ENCODE measurements around the gene SUMO3. TPM values are rescaled to one million over a fixed set of nuclear protein-coding genes. Genes with fewer than 3 reads are reported as not detected.

Gene SUMO3
- total RNA-seq, 1 experiment from 2014 or later, result 81.5 TPM

DNA sequence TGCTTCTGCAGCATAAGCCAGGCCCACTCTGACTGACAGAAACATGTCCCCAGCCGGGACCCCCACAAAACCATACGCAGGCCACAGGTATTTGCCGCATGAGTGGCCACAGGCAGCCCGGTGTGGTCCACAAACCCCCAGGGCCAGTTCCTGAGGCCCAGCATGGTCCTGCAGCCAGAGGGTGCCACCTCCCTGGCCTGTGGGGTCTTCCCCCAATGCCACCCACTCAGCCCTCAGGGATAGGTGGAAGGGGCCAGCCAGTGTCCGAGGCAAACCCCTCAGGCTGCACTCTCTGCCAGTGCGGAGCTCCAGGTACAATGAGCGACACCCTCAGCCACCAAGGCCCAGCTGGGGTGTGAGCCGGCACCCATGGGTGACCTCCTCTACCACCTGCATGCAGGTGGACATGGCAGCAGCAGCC is 59.7 kb downstream of the SUMO3 start:
- no peak for DNase-seq
- Histone ChIP-seq H3K9me3 (ENCODE audit: insufficient read depth, low read depth) (no peaks in the 10 kb centered on the region), H3K4me3 (no peak overlapping the region), H3K9me2 (ENCODE audit: insufficient read depth) (no peaks in the 10 kb centered on the region), H3K4me1 (replicated peaks; ENCODE audit: insufficient read depth) (peaks cover 8% of the 10 kb centered on the region), H4K20me1 (ENCODE audit: insufficient read depth) (no peaks in the 10 kb centered on the region), H3K36me3 (ENCODE audit: low read depth) (no peaks in the 10 kb centered on the region), H2AFZ (no peak overlapping the region), H3K4me2 (no peak overlapping the region), H3K79me2 (ENCODE audit: low read depth) (no peaks in the 10 kb centered on the region), H3K27me3 (ENCODE audit: insufficient read depth, low read depth) (no peaks in the 10 kb centered on the region), H3F3A (ENCODE audit: insufficient read depth, low read depth) (peaks cover 4% of the 10 kb centered on the region; the same call in 1 of the 2 replicates), H3K27ac (no peak overlapping the region)
- no TSS peak for BruUV-seq (replicated peaks)
- POLR2A ChIA-PET (ENCODE audit: unreplicated experiment), result no interaction called here
- CTCF ChIA-PET, result no interaction called here
- intact Hi-C loops (cut with micrococcal nuclease; ENCODE audit: unreplicated experiment), result no loop called here
- TF ChIP-seq, protein P1, sequence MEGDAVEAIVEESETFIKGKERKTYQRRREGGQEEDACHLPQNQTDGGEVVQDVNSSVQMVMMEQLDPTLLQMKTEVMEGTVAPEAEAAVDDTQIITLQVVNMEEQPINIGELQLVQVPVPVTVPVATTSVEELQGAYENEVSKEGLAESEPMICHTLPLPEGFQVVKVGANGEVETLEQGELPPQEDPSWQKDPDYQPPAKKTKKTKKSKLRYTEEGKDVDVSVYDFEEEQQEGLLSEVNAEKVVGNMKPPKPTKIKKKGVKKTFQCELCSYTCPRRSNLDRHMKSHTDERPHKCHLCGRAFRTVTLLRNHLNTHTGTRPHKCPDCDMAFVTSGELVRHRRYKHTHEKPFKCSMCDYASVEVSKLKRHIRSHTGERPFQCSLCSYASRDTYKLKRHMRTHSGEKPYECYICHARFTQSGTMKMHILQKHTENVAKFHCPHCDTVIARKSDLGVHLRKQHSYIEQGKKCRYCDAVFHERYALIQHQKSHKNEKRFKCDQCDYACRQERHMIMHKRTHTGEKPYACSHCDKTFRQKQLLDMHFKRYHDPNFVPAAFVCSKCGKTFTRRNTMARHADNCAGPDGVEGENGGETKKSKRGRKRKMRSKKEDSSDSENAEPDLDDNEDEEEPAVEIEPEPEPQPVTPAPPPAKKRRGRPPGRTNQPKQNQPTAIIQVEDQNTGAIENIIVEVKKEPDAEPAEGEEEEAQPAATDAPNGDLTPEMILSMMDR (conservative IDR thresholded peaks at IDR 0.05), result no peak
- no peak for TF ChIP-seq EZH2 (IDR thresholded peaks at IDR 0.05; ENCODE audit: low read depth)

DNA sequence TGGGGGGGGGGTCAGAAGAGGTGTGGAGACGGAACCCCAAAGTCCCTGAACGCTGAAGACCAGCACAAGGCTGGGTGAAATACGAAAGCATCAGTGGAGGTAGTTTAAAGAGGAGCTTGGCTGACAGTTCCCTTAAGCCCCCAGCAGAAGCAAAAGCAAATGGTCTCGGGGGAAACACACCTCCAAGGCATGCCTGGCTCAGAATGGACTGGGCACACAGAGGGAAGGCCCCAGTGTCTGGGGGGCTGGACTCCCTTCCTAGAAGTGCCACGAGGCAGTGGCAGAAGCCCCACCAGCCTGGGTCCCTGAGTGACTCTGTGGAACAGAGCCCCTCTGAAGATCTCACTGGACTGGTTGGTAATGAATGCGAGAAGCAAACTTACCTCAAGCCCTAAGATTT is 60.1 kb downstream of the SUMO3 start:
- ChIA-PET CTCF (interaction anchor here (0.6 kb wide), 1 partner anchor 14 kb away, joined by 11 read pairs; no protein-coding TSS in a partner anchor), POLR2A (ENCODE audit: unreplicated experiment) (no interaction called here)
- Histone ChIP-seq H3K27ac (no peak overlapping the region), H3F3A (ENCODE audit: insufficient read depth, low read depth) (peaks cover 6% of the 10 kb centered on the region; the same call in 1 of the 2 replicates), H3K27me3 (ENCODE audit: insufficient read depth, low read depth) (no peaks in the 10 kb centered on the region), H3K36me3 (ENCODE audit: low read depth) (no peaks in the 10 kb centered on the region), H3K4me1 (replicated peaks; ENCODE audit: insufficient read depth) (peaks cover 12% of the 10 kb centered on the region), H2AFZ (no peak overlapping the region), H3K9me2 (ENCODE audit: insufficient read depth) (no peaks in the 10 kb centered on the region), H3K9me3 (ENCODE audit: insufficient read depth, low read depth) (no peaks in the 10 kb centered on the region), H3K79me2 (ENCODE audit: low read depth) (no peaks in the 10 kb centered on the region), H3K4me2 (no peak overlapping the region), H4K20me1 (ENCODE audit: insufficient read depth) (no peaks in the 10 kb centered on the region), H3K4me3 (no peak overlapping the region)
- no peak for DNase-seq
- BruUV-seq (replicated peaks), result no TSS peak
- no peak for TF ChIP-seq EZH2 (IDR thresholded peaks at IDR 0.05; ENCODE audit: low read depth)
- TF ChIP-seq, protein P1 (conservative IDR thresholded peaks at IDR 0.05), result no peak
- intact Hi-C loops (cut with micrococcal nuclease; ENCODE audit: unreplicated experiment), result no loop called here

DNA sequence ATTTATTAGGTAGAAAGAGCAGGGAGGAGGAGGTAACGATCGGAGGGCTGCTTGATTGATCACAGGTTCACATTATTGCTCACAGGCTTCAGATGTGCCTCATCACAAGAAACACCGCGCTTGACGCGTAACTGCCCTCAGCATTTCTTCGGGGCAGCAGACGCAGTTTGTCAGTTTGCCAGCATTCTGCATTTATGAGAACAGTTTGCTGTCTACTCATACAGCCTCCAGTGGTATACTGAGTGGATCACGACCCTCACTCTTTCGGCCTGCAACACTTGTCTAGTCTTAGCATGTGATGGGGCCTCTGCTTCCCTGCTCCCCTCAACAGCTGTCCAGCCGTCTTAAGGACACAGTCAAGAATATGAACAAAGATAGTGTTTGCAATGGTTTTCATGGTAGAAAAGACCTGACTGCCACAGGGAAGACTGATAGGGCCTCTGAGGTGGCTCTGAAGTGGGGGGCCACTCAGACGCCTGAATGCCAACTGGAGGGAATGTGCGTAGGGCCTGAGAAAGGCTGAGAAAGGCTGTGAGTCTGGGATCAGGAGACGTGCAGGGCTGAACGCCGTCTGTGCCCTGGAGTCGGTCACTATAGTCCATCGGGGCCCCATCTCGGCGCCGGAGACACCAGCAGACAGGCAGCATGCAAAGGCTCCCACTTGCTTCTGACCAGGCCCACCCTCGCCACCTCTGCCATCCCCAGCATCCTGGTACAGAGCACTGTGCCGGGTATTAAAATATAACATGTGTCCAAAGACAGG is 61.3 kb downstream of the SUMO3 start:
- TF ChIP-seq EZH2 (IDR thresholded peaks at IDR 0.05; ENCODE audit: low read depth), result no peak
- TF ChIP-seq, protein P1 (conservative IDR thresholded peaks at IDR 0.05), result no peak

More for the DNA sequence above, 61.3 kb downstream of the SUMO3 start:
- Histone ChIP-seq H3K27ac (no peak overlapping the region), H3K9me2 (ENCODE audit: insufficient read depth) (no peaks in the 10 kb centered on the region), H3K79me2 (ENCODE audit: low read depth) (no peaks in the 10 kb centered on the region), H3K4me1 (replicated peaks; ENCODE audit: insufficient read depth) (peaks cover 19% of the 10 kb centered on the region), H3F3A (ENCODE audit: insufficient read depth, low read depth) (peaks cover 10% of the 10 kb centered on the region; the same call in 1 of the 2 replicates), H2AFZ (no peak overlapping the region), H4K20me1 (ENCODE audit: insufficient read depth) (no peaks in the 10 kb centered on the region), H3K9me3 (ENCODE audit: insufficient read depth, low read depth) (no peaks in the 10 kb centered on the region), H3K27me3 (ENCODE audit: insufficient read depth, low read depth) (no peaks in the 10 kb centered on the region), H3K4me3 (no peak overlapping the region), H3K36me3 (ENCODE audit: low read depth) (no peaks in the 10 kb centered on the region), H3K4me2 (no peak overlapping the region)
- POLR2A ChIA-PET (ENCODE audit: unreplicated experiment), result no interaction called here
- CTCF ChIA-PET, result no interaction called here
- no TSS peak for BruUV-seq (replicated peaks)
- intact Hi-C loops (cut with micrococcal nuclease; ENCODE audit: unreplicated experiment), result no loop called here
- no peak for DNase-seq

Other genes starting within 250 kb of the SUMO3 start
- not detected in 2 replicates for gene KRTAP10-4, start 244.3 kb downstream of the SUMO3 start, total RNA-seq (2021)
- not detected in 2 replicates for gene KRTAP10-5, start 237.5 kb downstream of the SUMO3 start, total RNA-seq (2021)
- not detected in 2 replicates for gene KRTAP10-6, start 225.6 kb downstream of the SUMO3 start, total RNA-seq (2021)
- gene KRTAP10-7, start 217.5 kb downstream of the SUMO3 start, total RNA-seq (2021), result not detected in 2 replicates
- gene KRTAP10-8, start 206.0 kb downstream of the SUMO3 start, total RNA-seq (2021), result not detected in 2 replicates
- gene KRTAP10-9, start 191.0 kb downstream of the SUMO3 start, total RNA-seq (2021), result not detected in 2 replicates
- gene KRTAP10-10, start 180.7 kb downstream of the SUMO3 start, total RNA-seq (2021), result not detected in 2 replicates
- not detected in 2 replicates for gene KRTAP10-11, start 171.6 kb downstream of the SUMO3 start, total RNA-seq (2021)
- gene KRTAP12-4, start 163.4 kb downstream of the SUMO3 start, total RNA-seq (2021), result not detected in 2 replicates
- not detected in 2 replicates for gene KRTAP12-3, start 160.1 kb downstream of the SUMO3 start, total RNA-seq (2021)
- gene KRTAP12-2, start 151.1 kb downstream of the SUMO3 start, total RNA-seq (2021), result not detected in 2 replicates
- not detected in 2 replicates for gene KRTAP12-1, start 135.9 kb downstream of the SUMO3 start, total RNA-seq (2021)
- gene KRTAP10-12, start 120.9 kb downstream of the SUMO3 start, total RNA-seq (2021), result not detected in 2 replicates
- gene TSPEAR, start 106.5 kb downstream of the SUMO3 start, total RNA-seq (2021), result not detected in 2 replicates
- 51.9 and 52.7 TPM in 2 replicates for gene UBE2G2, start 16.2 kb downstream of the SUMO3 start, total RNA-seq (2021)
- gene PTTG1IP, start 55.6 kb upstream of the SUMO3 start, total RNA-seq (2021), result 162 and 174 TPM in 2 replicates
- gene ITGB2, start 102.8 kb upstream of the SUMO3 start, total RNA-seq (2021), result 3.6 and 6.0 TPM in 2 replicates
- 22.8 and 30.4 TPM in 2 replicates for gene SLX9, start 122.0 kb upstream of the SUMO3 start, total RNA-seq (2021)

All from PC-9 (cell line).